Nasal cavity respiratory epithelium epithelial cell of viscerocranial mucosa (primary cell): ENCODE data around the gene NSD1. TPM values are rescaled to one million over a fixed set of nuclear protein-coding genes. Genes with fewer than 3 reads are reported as not detected.

ENCODE experiments used
- total RNA-seq: library from RNA; depleted of rRNA; stranded (reverse); fragments of >200 nt; gene quantifications from 2 replicates; pipeline ENCODE4 v1.2.3, GENCODE V29; 2014

NSD1 gene, protein sequence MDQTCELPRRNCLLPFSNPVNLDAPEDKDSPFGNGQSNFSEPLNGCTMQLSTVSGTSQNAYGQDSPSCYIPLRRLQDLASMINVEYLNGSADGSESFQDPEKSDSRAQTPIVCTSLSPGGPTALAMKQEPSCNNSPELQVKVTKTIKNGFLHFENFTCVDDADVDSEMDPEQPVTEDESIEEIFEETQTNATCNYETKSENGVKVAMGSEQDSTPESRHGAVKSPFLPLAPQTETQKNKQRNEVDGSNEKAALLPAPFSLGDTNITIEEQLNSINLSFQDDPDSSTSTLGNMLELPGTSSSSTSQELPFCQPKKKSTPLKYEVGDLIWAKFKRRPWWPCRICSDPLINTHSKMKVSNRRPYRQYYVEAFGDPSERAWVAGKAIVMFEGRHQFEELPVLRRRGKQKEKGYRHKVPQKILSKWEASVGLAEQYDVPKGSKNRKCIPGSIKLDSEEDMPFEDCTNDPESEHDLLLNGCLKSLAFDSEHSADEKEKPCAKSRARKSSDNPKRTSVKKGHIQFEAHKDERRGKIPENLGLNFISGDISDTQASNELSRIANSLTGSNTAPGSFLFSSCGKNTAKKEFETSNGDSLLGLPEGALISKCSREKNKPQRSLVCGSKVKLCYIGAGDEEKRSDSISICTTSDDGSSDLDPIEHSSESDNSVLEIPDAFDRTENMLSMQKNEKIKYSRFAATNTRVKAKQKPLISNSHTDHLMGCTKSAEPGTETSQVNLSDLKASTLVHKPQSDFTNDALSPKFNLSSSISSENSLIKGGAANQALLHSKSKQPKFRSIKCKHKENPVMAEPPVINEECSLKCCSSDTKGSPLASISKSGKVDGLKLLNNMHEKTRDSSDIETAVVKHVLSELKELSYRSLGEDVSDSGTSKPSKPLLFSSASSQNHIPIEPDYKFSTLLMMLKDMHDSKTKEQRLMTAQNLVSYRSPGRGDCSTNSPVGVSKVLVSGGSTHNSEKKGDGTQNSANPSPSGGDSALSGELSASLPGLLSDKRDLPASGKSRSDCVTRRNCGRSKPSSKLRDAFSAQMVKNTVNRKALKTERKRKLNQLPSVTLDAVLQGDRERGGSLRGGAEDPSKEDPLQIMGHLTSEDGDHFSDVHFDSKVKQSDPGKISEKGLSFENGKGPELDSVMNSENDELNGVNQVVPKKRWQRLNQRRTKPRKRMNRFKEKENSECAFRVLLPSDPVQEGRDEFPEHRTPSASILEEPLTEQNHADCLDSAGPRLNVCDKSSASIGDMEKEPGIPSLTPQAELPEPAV (N-terminal part only)
- 54.3 and 74.8 TPM in 2 replicates for total RNA-seq

DNA sequence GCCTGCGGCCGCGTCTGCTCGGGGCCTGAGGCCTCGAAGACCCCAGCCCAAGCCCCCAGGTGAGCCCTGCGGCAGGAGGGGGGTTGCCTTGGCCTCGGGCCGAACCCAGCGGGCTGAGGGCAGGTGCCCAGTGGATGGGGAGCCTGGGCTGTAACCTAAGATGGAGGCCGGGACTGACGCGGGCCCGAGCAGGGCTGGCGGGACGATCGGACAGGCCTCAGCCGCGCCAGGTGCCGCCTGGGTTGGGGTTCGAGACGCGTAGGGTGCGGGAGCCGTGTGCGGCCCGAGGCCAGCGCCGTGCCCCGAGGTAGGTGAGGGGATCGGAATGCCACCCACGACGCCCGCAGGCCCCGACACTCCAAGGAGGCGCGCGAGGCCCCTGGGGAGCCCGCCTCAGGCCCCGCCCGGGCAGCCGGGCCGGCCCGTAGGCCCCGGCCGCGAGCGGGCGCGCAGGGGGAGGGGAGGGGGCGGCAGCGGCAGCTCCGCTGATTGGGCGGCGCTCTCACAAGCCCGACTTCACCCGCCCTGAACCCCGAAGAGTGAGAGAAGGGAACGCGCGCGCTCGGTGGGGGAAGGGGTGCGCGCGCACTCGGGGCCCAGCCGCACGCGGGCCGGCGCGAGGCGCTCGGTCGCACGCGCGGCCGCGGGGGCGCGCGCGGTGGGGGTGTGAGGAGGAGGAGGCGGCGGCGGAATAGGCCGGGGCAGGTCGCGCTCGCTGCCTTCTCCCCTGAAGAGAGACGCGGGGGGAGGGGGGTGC lies at the start of gene NSD1:
Gene NSD1, plus strand, starts transcription at position 678 of the 757 bp plus-strand sequence. CDS start 1,331 bp downstream, outside the sequence.

DNA sequence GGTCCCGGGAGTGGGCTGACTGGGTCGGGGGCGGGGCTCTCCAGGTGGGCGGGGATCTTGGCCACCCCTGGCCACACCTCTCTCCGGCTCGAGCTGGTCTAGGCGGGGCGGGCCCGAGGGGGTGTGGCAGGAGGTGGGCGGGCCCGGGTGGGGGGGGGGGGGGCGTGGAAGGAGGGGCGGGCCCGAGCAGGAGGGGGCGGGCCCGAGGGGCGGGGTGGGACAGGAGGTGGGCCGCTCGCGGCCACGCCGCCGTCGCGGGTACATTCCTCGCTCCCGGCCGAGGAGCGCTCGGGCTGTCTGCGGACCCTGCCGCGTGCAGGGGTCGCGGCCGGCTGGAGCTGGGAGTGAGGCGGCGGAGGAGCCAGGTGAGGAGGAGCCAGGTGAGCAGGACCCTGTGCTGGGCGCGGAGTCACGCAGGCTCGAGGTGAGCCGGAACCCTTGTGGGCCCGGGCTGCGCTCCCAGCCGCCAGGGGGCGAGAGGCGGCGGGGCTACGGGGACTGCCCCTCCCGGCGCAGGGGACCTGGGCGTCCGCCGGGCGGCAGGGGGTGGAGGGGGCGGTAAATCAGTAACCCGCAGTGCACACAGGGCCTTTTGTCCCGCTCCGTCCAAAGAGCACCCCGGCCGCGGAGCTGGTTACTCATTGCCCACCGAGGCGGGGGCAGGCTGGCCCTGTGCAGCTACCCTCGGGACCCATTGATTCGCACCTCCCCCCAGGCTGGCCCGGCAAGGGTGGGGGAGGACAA lies 46.7 kb upstream of the NSD1 start, which contains the start of gene FGFR4:
Gene FGFR4, plus strand, starts transcription at position 262 of the 744 bp plus-strand sequence. CDS start 2,688 bp downstream, outside the sequence.

DNA sequence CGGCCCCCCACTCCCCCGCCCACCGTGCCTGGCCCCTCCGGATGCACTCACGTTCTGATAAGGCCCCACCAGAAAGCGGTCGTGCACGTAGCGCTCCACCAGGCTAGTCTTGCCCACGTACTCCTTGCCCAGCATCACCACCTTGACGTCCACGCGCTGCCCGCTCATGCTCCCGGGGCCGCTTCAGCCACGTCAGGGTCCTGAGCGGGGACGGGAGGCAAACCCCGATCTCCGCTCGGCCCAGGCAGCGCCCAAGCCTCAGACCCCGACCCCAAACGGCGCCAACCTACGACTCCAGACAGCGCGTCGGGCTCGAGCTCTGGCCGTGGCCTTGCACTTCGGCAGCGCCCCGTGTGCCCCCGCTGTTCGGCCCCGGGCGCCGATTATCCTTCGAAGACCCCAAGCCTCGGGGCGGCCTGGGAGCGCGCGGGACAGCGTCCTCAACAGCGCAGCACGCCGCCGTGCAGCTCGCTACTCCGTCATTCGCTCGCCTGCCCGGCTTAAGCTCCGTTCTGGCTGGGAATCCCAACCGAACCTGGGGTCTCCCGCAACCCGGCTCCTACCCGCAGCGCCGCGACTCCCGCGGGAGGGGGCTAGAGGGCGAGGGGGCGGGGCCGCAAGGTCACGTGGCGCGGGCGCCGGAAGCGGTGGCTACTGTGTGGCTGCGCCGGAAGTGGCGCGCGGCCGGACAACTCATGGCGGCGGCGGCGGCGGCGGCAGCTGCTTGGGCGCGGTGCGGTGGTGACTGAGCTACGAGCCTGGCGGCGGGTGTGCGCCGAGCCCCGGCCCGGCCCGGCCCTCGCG lies 169.8 kb downstream of the NSD1 start, which contains the start of the genes PRELID1 and RAB24:
Gene PRELID1, plus strand, starts transcription at position 679 of the 804 bp plus-strand sequence. CDS start 187 bp downstream, outside the sequence.
Gene RAB24, minus strand, starts transcription at position 599 of the 804 bp plus-strand sequence. Its CDS starts 431 bp downstream, at position 168.

DNA sequence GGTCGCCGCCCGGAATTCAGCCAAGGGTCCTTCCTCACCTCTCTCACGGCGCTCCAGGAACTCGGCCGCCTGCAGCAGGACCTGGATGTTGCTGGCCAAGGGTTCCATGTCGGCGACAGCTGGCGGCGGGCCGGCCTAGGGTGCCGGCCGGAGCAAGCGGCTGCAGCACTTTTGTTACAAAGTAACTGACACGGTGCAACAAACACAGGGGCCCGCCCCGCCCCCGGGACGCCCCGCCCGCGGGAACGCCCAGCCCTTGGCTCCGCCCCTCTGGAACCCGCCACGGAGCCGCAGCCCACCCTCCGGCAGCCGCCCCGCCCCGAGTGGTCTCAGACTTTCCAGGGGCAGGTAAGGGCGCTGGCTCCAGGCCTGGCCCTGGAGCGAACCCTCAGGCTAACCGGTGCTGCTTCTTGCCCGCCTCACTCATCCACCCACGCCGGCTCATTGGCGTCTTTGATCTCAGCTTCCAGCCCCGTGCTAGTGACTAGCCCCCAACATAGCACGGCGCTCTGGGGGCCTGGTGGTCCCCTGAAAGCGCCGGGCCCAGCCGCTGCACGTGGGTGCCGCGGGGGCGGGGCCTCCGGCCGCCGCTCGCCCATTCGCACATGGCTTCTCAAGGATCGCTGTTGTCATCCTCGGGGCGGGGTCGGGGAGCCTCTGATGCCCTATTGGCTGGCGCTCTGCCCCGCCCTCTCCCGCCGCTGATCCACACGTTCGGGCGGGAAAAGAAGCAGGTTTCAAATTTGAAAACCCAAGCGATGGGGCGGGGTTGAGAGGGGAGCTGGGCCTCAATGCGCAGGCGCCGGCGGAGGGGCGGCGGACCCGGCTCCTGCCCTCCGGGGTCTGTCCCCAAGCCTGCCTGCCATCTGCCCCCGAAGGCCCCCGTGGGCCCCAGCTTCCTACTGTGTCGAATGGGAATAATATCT lies 178.4 kb downstream of the NSD1 start, which contains the start of gene MXD3:
Gene MXD3, minus strand, starts transcription at position 176 of the 926 bp plus-strand sequence. Its CDS starts 68 bp downstream, at position 108.

Other genes with a start within 250 kb of the NSD1 start
- gene HK3, start 234.4 kb upstream of the NSD1 start, total RNA-seq = under 0.01 TPM in 1 of 2 replicates, not detected in the other
- gene UIMC1, start 127.0 kb upstream of the NSD1 start, total RNA-seq = 34.3 and 43.4 TPM in 2 replicates
- 5.8 and 12.1 TPM in 2 replicates for gene ZNF346, start 111.1 kb upstream of the NSD1 start, total RNA-seq
- gene FGFR4, start 46.9 kb upstream of the NSD1 start, total RNA-seq = 1.2 and 2.1 TPM in 2 replicates
- 20.5 and 23.9 TPM in 2 replicates for gene RAB24, start 169.9 kb downstream of the NSD1 start, total RNA-seq
- 69.4 and 98.8 TPM in 2 replicates for gene PRELID1, start 170.0 kb downstream of the NSD1 start, total RNA-seq
- gene MXD3, start 178.1 kb downstream of the NSD1 start, total RNA-seq = 1.2 and 1.4 TPM in 2 replicates
- gene LMAN2, start 217.9 kb downstream of the NSD1 start, total RNA-seq = 253 and 357 TPM in 2 replicates
- 3.8 and 12.5 TPM in 2 replicates for gene RGS14, start 224.2 kb downstream of the NSD1 start, total RNA-seq